Uterus (tissue), 4 donors: ENCODE results near the gene PERM1. TPM values are rescaled to one million over a fixed set of nuclear protein-coding genes. Genes with fewer than 3 reads are reported as not detected.

Experiments
- DNase-seq, 2 donors: peaks; one replicate each; pipeline ENCODE4 v3.0.0-alpha.2; 2019 to 2020
- H3K27ac ChIP-seq, 2 donors: fragments of 200-600 bp; sonication (generic); 1 replicate in 1 of 2; 2 replicates in 1 of 2; pipeline ENCODE4 v1.5.1; 2016 to 2018
- H3K27me3 ChIP-seq, 2 donors: fragments of 200-600 bp; sonication (generic); one replicate each; pipeline ENCODE4 v1.5.1; 2018 to 2019; ENCODE audit warnings: control low read depth in 1 of 2
- H3K36me3 ChIP-seq, 2 donors: fragments of 200-600 bp; sonication (generic); one replicate each; pipeline ENCODE4 v1.5.1; 2019; ENCODE audit warnings: control low read depth in 1 of 2
- H3K4me1 ChIP-seq, 2 donors: fragments of 200-600 bp; sonication (generic); one replicate each; pipeline ENCODE4 v1.5.1; 2018 to 2019; ENCODE audit warnings: control low read depth in 1 of 2
- H3K4me3 ChIP-seq, 2 donors: fragments of 200-600 bp; sonication (generic); 1 replicate in 1 of 2; 2 replicates in 1 of 2; pipeline ENCODE4 v1.5.1; 2018 to 2019; ENCODE audit warnings: mild to moderate bottlenecking in 1 of 2
- H3K9me3 ChIP-seq, 2 donors: fragments of 200-600 bp; sonication (generic); one replicate each; pipeline ENCODE4 v1.5.1; 2019; ENCODE audit warnings: control low read depth in 1 of 2
- POLR2A ChIP-seq, 2 donors: fragments of 450-650 bp; IDR thresholded peaks; one replicate each; pipeline ENCODE4 v1.6.1; 2016; ENCODE audit warnings: antibody characterized with exemption in 2 of 2, mild to moderate bottlenecking in 1 of 2, moderate library complexity in 1 of 2
- intact Hi-C: fragments of 100-400 bp; cut with DNase I; formaldehyde crosslinking; loops from one replicate; pipeline ENCODE4 v1.15.1; 2023; ENCODE audit warnings: low total_unique reads
- total RNA-seq, 4 donors: library from RNA; depleted of rRNA in 3 of 4; stranded (reverse); fragments of >200 nt in 3 of 4; gene quantifications; one replicate each; pipeline versions ENCODE4 v1.1.0 to v1.2.4, GENCODE V29; 2014 to 2023
- TF ChIP-seq, protein P1 (sequence below), 4 experiments: fragments of 200-600 bp in 2 of 4; fragments of 450-650 bp in 2 of 4; sonication (generic) in 2 of 4; IDR thresholded peaks; one replicate each; pipeline ENCODE4 v1.5.1; 2016 to 2019; ENCODE audit warnings: antibody characterized with exemption in 4 of 4, mild to moderate bottlenecking in 2 of 4, moderate library complexity in 1 of 4
- donor health status: DM: yes; HTN: yes; CAD: no.

Gene PERM1
- total RNA-seq, 4 donors from 2014 or later = 2.3 TPM; not detected in 3

GRCh38 chr1:980602-981395 is 1.1 kb downstream of the PERM1 start:
- TF ChIP-seq, protein P1, sequence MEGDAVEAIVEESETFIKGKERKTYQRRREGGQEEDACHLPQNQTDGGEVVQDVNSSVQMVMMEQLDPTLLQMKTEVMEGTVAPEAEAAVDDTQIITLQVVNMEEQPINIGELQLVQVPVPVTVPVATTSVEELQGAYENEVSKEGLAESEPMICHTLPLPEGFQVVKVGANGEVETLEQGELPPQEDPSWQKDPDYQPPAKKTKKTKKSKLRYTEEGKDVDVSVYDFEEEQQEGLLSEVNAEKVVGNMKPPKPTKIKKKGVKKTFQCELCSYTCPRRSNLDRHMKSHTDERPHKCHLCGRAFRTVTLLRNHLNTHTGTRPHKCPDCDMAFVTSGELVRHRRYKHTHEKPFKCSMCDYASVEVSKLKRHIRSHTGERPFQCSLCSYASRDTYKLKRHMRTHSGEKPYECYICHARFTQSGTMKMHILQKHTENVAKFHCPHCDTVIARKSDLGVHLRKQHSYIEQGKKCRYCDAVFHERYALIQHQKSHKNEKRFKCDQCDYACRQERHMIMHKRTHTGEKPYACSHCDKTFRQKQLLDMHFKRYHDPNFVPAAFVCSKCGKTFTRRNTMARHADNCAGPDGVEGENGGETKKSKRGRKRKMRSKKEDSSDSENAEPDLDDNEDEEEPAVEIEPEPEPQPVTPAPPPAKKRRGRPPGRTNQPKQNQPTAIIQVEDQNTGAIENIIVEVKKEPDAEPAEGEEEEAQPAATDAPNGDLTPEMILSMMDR (IDR thresholded peaks at IDR 0.05) = no peak
- no peak for TF ChIP-seq POLR2A (IDR thresholded peaks at IDR 0.05)
- DNase-seq = no peak
- intact Hi-C loops = loop anchor here (10.0 kb wide), 1 partner anchor 84 kb away; no protein-coding TSS in a partner anchor

DNA sequence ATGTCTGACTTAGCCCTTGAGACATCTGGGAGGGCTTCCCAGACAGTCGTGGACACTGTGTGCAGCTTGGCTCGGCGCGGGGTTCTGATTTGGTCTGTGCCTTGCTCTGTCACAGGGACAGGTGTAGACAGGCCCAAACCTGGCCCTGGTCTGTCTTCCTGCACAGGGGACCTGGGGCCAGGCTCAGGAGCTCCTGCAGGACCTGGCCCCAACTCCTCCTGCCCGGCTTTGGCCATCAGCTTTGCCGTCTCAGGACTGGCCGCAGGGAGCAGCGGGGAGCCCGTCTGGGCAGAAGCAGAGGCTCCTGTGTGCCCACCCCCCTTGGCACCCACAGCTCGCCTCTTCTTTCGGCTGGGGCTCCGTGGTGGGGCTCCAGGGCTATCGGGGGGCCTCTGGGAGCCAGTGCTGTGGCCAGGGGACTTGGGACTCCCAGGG is 1.7 kb downstream of the PERM1 start:
- H3K4me3 ChIP-seq = no peak overlapping the region
- H3K9me3 ChIP-seq = no peaks in the 10 kb centered on the region
- H3K36me3 ChIP-seq = no peaks in the 10 kb centered on the region
- H3K27me3 ChIP-seq = peaks cover 0 to 3% of the 10 kb centered on the region in 2 donors
- TF ChIP-seq, protein P1 (IDR thresholded peaks at IDR 0.05) = no peak
- no peak for TF ChIP-seq POLR2A (IDR thresholded peaks at IDR 0.05)
- no peak overlapping the region for H3K27ac ChIP-seq
- intact Hi-C loops = loop anchor here (10.0 kb wide), 1 partner anchor 85 kb away; no protein-coding TSS in a partner anchor
- peaks cover 0 to 7% of the 10 kb centered on the region in 2 donors for H3K4me1 ChIP-seq
- DNase-seq = no peak

More at GRCh38 chr1:980602-981395, 1.1 kb downstream of the PERM1 start:
- Histone ChIP-seq H3K36me3 (no peaks in the 10 kb centered on the region), H3K4me3 (no peak overlapping the region), H3K27me3 (peaks cover 0 to 3% of the 10 kb centered on the region in 2 donors), H3K9me3 (no peaks in the 10 kb centered on the region), H3K27ac (no peak overlapping the region), H3K4me1 (peaks cover 0 to 6% of the 10 kb centered on the region in 2 donors)

GRCh38 chr1:979744-980072 is 2.2 kb downstream of the PERM1 start:
- intact Hi-C loops = loop anchor here (10.0 kb wide), 3 partner anchors 75 to 255 kb away; partner anchors contain the start of genes B3GALT6 and SDF4
- Histone ChIP-seq H3K36me3 (no peaks in the 10 kb centered on the region), H3K4me1 (peaks cover 0 to 7% of the 10 kb centered on the region in 2 donors), H3K27ac (no peak overlapping the region), H3K9me3 (no peaks in the 10 kb centered on the region), H3K27me3 (peaks cover 0 to 3% of the 10 kb centered on the region in 2 donors), H3K4me3 (no peak overlapping the region)
- no peak for DNase-seq
- TF ChIP-seq, protein P1 (IDR thresholded peaks at IDR 0.05) = no peak
- TF ChIP-seq POLR2A (IDR thresholded peaks at IDR 0.05) = no peak

DNA sequence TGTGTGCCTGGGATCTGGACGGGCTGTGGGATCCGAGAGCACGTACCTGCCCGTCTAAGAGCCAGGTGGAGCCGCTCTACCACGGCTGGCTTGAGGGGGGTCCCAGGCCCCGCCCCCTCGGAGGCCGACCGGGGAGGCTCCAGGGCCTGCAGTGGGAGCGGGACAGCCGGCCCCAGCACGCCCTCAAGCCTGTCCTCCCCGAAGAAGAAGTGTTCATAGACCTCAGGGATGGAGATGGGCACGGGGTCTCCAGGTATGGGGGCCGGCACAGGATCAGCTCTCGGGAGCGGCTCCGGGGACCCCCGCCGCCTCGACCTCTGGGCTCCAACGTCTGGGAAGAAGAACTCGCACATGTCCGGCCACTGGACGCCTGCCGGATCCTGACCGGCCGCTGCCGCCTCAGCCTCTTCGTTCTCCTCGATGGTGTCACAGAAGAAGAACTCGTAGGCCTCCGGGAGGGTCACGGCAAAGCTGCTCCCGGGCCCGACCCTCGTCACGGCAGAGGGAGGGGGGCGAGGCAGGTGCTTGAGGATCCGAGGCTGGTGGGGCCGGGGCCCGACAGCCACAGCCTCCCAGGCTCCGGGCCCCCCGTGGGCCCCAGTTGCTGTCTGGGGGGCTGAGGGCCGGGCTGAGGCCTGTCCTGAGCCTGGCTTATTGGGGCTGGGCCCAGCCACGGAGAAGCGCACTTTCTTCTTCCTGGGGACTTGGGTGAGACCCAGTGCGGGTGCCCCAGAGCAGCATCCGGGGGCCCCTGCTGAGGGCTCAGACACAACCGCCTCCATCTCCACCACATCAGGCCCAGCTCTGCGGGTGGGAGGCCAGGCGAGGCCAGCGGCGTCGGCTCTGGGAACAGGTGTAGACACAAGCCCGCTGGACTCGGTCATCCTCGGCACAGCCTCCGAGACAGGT is 2.8 kb downstream of the PERM1 start:
- peak in 1 of 2 donors; percentile 11 for DNase-seq
- no peak overlapping the region for H3K4me3 ChIP-seq
- TF ChIP-seq, protein P1 (IDR thresholded peaks at IDR 0.05) = no peak
- TF ChIP-seq POLR2A (IDR thresholded peaks at IDR 0.05) = no peak
- H3K4me1 ChIP-seq = peaks cover 0 to 7% of the 10 kb centered on the region in 2 donors
- intact Hi-C loops = loop anchor here (10.0 kb wide), 2 partner anchors 74 to 256 kb away; partner anchors contain the start of genes B3GALT6 and SDF4
- H3K36me3 ChIP-seq = no peaks in the 10 kb centered on the region
- no peaks in the 10 kb centered on the region for H3K9me3 ChIP-seq
- peaks cover 0 to 3% of the 10 kb centered on the region in 2 donors for H3K27me3 ChIP-seq
- no peak overlapping the region for H3K27ac ChIP-seq
